Activated CD4-positive, alpha-beta T cell treated with anti-CD3 and anti-CD28 coated beads, Interleukin-2, amount 10 ng/mL, durations not matched to agents 24 days and 14 days (primary cell): ENCODE data around the gene SMIM12. TPM values are rescaled to one million over a fixed set of nuclear protein-coding genes. Genes with fewer than 3 reads are reported as not detected.
"Not testable (repeated sequence)": the region's sequence is repeated elsewhere in the genome, so short reads cannot be mapped to it uniquely, and the experiment has no call there.

ENCODE experiments used
- DNase-seq: peaks from one replicate; pipeline ENCODE4 v3.0.0; 2022
- H3K27ac Mint-ChIP-seq: one replicate; pipeline ENCODE4 v1.8.0; 2022; ENCODE audit warnings: mild to moderate bottlenecking, mixed read lengths
- H3K27me3 Mint-ChIP-seq: one replicate; pipeline ENCODE4 v1.8.0; 2022; ENCODE audit warnings: mixed read lengths
- H3K36me3 Mint-ChIP-seq: one replicate; pipeline ENCODE4 v1.8.0; 2022; ENCODE audit warnings: low read depth, mild to moderate bottlenecking, mixed read lengths
- H3K4me1 Mint-ChIP-seq: one replicate; pipeline ENCODE4 v1.8.0; 2021; ENCODE audit warnings: mixed read lengths
- H3K4me3 Mint-ChIP-seq: one replicate; pipeline ENCODE4 v1.8.0; 2022; ENCODE audit warnings: mild to moderate bottlenecking, moderate library complexity, mixed read lengths
- H3K9me3 Mint-ChIP-seq: one replicate; pipeline ENCODE4 v1.8.0; 2021; ENCODE audit warnings: mixed read lengths
- intact Hi-C: fragments of 100-400 bp; cut with micrococcal nuclease; formaldehyde crosslinking; loops from one replicate; pipeline ENCODE4 v1.15.1; 2023
- total RNA-seq: library from RNA; stranded (reverse); gene quantifications from 2 replicates; pipeline ENCODE4 v1.2.3, GENCODE V29; 2022

The SMIM12 gene
- total RNA-seq, 1 donor from 2014 or later, result 63.2 TPM

DNA sequence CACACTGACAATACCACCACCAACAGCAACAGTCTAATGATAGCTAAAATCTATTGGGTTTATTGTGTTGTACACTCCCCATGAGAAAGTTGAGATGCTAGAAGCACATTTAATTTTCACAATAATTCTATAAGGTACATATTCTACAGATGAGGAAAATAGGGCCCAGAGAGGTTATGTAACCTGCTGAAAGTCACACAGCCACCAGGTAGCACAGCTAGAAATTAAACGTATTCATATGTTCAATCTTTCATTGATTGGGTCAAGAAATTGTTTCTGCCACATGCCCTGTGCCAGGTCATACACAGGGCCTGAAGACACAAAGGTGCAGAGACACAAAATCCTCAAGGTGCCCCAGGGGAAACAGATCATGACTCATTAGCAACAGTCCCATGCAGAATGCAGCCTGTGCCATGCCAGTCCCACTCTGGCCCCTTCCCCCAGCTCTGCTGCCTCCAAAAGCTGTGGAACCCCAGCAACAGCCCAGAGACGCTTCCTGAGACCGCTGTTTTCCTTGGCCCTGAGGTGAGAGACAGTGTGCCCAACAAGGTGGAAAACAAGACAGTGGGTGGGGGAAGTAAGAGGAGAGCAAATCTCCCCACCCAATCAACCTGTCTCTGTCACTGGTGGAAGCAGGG lies 34.6 kb downstream of the SMIM12 start:
- DNase-seq, result peak; percentile 43
- Mint-ChIP-seq H3K9me3 (no peaks in the 10 kb centered on the region), H3K27ac (no peak overlapping the region), H3K4me3 (no peak overlapping the region), H3K4me1 (no peaks in the 10 kb centered on the region), H3K36me3 (no peaks in the 10 kb centered on the region), H3K27me3 (no peaks in the 10 kb centered on the region)
- intact Hi-C loops, result no loop called here

DNA sequence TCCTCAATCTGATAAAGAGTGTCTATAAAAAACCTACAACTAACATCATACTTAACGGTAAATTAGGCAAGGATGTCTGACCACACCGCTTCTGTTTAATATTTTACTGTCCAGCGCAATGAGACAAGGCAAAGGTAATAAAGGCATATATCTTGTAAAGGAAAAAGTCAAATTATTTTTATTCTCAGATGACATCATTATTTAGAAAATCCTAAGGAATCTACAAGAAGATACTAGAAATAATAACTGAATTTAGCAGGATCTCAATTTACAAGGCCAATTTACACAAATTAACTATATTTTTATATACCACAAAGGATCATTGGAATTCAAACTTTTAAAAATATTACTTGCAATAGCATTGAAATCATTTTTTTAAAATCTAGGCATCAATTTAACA lies 37.3 kb downstream of the SMIM12 start:
- intact Hi-C loops, result no loop called here
- H3K27ac Mint-ChIP-seq, result no peak overlapping the region
- peak; percentile 2 for DNase-seq

DNA sequence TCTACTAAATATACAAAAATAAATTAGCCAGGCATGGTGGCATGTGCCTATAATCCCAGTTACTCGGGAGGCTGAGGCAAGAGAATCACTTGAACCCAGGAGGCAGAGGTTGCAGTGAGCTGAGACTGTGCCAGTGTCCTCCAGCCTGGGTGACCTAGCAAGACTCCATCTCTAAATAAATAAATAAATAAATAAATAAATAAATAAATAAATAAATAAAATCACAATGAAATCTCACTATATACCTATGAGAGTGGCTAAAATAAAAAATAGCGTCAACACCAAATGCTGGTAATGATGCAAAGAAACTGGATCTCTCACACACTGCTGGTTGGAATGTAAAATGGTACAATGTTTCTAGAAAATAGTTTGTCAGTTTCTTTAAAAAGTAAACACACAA lies 40.7 kb downstream of the SMIM12 start:
- H3K27me3 Mint-ChIP-seq, H3K9me3 Mint-ChIP-seq, DNase-seq, H3K4me3 Mint-ChIP-seq, H3K4me1 Mint-ChIP-seq, H3K36me3 Mint-ChIP-seq, intact Hi-C loops, H3K27ac Mint-ChIP-seq: not testable (repeated sequence)

More for the DNA sequence above, 37.3 kb downstream of the SMIM12 start:
- Mint-ChIP-seq H3K36me3 (no peaks in the 10 kb centered on the region), H3K27me3 (no peaks in the 10 kb centered on the region), H3K4me3 (no peak overlapping the region), H3K4me1 (no peaks in the 10 kb centered on the region), H3K9me3 (no peaks in the 10 kb centered on the region)

DNA sequence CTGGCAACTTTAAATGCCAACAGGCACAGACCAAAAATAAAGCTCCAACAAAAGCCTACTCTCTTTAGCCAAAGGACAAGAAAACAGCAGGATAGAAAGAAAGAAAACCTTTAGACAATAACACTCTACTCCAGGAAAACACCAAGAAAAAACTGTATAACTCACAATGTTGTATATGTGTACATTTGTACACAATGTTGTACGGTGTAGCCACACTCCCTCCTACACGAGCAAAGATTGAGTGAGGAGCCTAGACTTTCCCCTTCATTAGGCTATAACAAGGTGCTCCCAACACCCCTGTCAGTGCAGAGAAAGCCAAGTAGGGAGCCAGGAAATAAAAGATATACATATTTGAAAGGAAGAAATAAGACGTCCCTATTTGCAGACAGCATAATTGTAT lies 42.8 kb downstream of the SMIM12 start:
- peak; percentile 17 for DNase-seq
- Mint-ChIP-seq H3K27ac (no peak overlapping the region), H3K9me3 (no peaks in the 10 kb centered on the region), H3K36me3 (no peaks in the 10 kb centered on the region), H3K27me3 (peaks cover 4% of the 10 kb centered on the region), H3K4me3 (no peak overlapping the region), H3K4me1 (no peaks in the 10 kb centered on the region)
- intact Hi-C loops, result no loop called here

DNA sequence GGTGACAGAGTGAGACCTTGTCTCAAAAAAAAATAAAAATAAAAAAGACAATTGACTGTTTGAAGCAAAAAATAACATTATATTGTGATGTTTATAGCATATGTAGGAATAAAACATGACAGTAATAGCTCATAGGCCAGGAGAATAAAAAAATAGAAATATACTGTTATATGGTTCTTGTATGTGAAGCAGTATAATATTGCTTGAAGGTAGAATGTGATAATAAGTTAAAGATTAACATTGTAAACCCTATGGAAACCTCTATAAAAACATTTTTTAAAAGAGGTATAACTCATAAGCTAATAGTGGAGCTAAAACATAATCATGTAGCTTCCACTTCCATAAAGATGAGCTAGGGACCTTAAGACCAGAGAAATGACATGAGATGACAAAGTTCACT lies 43.2 kb downstream of the SMIM12 start:
- H3K9me3 Mint-ChIP-seq, result no peaks in the 10 kb centered on the region
- H3K36me3 Mint-ChIP-seq, result no peaks in the 10 kb centered on the region
- no peak overlapping the region for H3K27ac Mint-ChIP-seq
- no peaks in the 10 kb centered on the region for H3K4me1 Mint-ChIP-seq
- no peak overlapping the region for H3K4me3 Mint-ChIP-seq
- intact Hi-C loops, result no loop called here
- peaks cover 4% of the 10 kb centered on the region for H3K27me3 Mint-ChIP-seq
- no peak for DNase-seq

DNA sequence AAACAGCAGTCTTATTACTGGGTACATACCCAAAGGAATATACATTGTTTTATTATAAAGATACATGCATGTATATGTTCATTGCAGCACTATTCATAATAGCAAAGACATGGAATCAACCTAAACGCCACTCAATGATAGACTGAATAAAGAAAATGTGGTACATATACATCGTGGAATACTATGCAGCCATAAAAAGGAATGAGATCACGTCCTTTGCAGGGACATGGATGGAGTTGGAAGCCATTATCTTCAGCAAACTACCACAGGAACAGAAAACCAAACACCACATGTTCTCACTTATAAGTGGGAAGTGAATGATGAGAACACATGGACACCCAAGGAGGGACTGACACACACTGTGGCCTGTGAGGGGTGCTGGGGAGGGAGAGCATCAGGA lies 48.8 kb downstream of the SMIM12 start:
- DNase-seq, result peak; percentile 23
- H3K27me3 Mint-ChIP-seq, intact Hi-C loops, H3K4me1 Mint-ChIP-seq, H3K4me3 Mint-ChIP-seq, H3K27ac Mint-ChIP-seq, H3K36me3 Mint-ChIP-seq: not testable (repeated sequence)
- H3K9me3 Mint-ChIP-seq, result peaks cover 10% of the 10 kb centered on the region

DNA sequence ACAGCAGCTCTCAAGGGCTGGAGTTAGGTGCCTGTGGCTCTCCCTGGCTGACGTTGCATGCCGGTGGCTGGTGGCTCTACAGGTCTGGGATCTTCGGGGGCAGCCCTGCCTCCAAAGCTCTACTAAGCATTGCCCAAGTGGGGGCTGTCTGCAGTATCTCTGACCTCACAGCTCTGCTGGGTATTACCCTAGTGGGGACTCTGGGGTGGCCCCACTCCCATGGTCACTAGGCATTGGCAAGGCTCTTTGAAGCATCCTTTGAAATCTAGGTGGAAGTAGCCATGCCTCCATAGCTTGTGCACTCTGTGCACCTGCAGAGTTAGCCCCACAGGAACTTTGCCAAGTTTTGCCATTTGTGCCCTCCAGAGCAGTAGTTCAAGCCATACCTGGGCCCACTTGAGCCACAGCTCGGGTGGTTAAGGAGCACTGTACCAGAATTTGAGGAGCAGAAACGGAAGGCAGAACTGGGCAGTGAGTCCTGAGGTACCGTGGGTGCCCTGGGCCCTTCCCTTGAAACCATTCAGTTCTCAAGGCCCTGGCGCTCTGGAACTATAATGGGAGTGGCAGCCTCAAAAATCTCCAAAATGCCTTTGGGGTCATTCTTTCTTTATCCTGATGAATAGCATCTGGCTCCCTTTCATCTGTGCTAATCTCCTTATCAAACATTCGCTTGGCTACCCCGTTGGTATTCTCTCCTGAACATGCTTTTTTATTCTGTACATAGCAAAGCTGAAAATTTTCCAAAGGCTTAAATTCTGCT lies 51.3 kb downstream of the SMIM12 start:
- peaks cover 10% of the 10 kb centered on the region for H3K9me3 Mint-ChIP-seq
- no peak overlapping the region for H3K27ac Mint-ChIP-seq
- peak; percentile 48 for DNase-seq
- H3K4me3 Mint-ChIP-seq, result no peak overlapping the region
- H3K4me1 Mint-ChIP-seq, result no peaks in the 10 kb centered on the region
- intact Hi-C loops, result no loop called here
- no peaks in the 10 kb centered on the region for H3K36me3 Mint-ChIP-seq
- H3K27me3 Mint-ChIP-seq, result no peaks in the 10 kb centered on the region

DNA sequence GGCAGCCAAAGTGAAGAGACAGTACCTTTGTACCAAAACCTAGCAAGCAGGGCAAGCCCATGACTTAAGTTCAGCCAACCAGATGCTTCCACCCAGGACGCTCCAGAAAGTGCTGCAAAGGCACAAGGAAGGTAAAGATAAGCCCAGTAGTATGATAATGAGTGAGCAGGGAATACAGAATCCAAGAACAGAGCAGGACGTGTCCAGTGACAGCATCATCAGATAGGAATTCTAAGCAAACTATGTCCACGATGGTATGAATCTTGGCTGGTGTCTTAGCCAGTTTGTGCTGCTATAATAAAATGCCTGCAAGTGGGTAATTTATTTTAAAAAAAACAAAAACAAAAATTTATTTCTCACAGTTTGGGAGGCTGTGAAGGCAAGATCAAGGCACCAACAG lies 53.2 kb downstream of the SMIM12 start:
- Mint-ChIP-seq H3K9me3 (peaks cover 10% of the 10 kb centered on the region), H3K27me3 (no peaks in the 10 kb centered on the region), H3K36me3 (no peaks in the 10 kb centered on the region), H3K27ac (no peak overlapping the region), H3K4me3 (no peak overlapping the region), H3K4me1 (no peaks in the 10 kb centered on the region)
- no peak for DNase-seq
- intact Hi-C loops, result no loop called here

DNA sequence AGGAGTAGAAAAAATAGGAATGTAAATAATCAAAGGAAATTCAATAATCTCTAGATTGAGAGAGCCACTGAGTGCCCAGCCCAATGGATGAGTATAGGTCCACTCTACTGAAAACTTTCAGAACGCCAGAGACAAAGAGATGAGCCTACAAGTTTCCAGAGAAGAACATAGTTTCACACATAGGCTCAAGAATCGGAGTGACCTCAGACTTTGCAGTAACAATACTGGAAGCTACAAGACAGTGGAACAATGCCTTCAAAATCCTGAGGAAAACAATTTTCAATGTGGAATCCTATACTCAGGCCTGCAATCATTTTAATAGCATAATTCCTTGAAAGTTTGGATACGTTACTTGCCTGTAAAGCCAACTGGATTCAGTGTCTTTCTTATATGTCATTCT lies 55.8 kb downstream of the SMIM12 start:
- peak; percentile 7 for DNase-seq
- Mint-ChIP-seq H3K27ac (no peak overlapping the region), H3K4me1 (peaks cover 6% of the 10 kb centered on the region), H3K4me3 (no peak overlapping the region), H3K27me3 (no peaks in the 10 kb centered on the region), H3K9me3 (no peaks in the 10 kb centered on the region), H3K36me3 (no peaks in the 10 kb centered on the region)
- intact Hi-C loops, result no loop called here

Other genes starting within 250 kb of the SMIM12 start
- not detected in 2 replicates for gene GJB5, start 104.7 kb downstream of the SMIM12 start, total RNA-seq
- gene GJB4, start 100.0 kb downstream of the SMIM12 start, total RNA-seq, result not detected in 2 replicates
- not detected in 2 replicates for gene GJB3, start 78.5 kb downstream of the SMIM12 start, total RNA-seq
- not detected in 2 replicates for gene GJA4, start 66.8 kb downstream of the SMIM12 start, total RNA-seq
- gene DLGAP3, start 69.9 kb upstream of the SMIM12 start, total RNA-seq, result 0.54 and 0.75 TPM in 2 replicates
- 20.1 and 22.1 TPM in 2 replicates for gene TMEM35B, start 125.6 kb upstream of the SMIM12 start, total RNA-seq
- 20.3 and 23.5 TPM in 2 replicates for gene ZMYM6, start 172.2 kb upstream of the SMIM12 start, total RNA-seq
- gene ZMYM1, start 219.6 kb upstream of the SMIM12 start, total RNA-seq, result 2.8 and 5.7 TPM in 2 replicates